ENCODE results near the gene CASKIN2. TPM values are rescaled to one million over a fixed set of nuclear protein-coding genes. Genes with fewer than 3 reads are reported as not detected.
"Not testable (repeated sequence)": the region's sequence is repeated elsewhere in the genome, so short reads cannot be mapped to it uniquely, and the experiment has no call there.

CASKIN2 gene
- total RNA-seq, 2 donors from 2014 or later: 37.7 to 60.2 TPM

GRCh38 chr17:75482098-75482942 lies 33.0 kb downstream of the CASKIN2 start:
- intact Hi-C loops (cut with DNase I): loop anchor here in 1 of 2 donors (10.0 kb wide), 1 partner anchor 48 kb away; no protein-coding TSS in a partner anchor
- peak; percentile 9 for DNase-seq
- no peak for ATAC-seq

DNA sequence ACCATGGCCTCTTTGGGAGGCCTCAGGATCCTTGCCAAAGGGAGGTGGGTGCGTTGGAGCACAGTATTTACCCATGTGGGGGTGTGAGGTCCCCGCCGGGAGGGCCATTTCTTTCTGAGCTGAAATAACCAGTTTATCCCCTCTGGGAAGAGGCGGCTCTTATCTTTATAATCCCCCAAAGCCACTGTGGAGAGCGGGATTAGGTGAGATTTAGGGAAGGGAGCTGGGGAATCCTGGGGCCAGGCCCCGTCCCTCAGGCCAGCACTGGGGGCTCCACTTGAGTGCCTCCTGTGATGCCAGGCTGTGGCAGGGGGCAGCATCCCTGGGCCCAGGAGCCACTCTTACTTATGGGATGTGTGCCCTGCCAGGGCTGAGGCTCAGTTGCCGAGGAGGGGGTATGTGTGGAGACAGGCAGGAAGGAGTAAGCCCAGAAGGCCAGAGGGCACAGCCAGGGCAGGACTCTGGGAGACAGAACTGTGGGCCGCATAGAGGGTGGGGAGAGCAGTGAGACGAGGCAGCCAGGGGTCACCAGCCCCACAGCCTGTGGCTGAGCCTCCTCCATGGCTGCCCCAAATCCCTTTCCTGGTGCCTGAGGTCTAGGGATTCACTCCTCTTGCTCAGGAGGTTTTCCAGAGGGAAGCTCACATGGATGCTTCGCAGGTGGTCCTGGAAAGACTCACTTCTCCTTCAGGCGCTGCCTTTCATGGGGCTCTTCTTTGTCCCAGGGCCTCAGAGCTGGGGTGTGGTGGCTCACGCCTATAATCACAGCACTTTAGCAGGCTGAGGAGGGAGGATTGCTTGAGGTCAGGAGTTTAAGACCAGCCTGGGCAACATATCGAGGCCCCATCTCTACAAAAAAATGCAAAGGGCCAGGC lies 33.9 kb downstream of the CASKIN2 start:
- ATAC-seq (no peak), DNase-seq (peak; percentile 23)
- intact Hi-C loops (cut with DNase I): loop anchor here in 1 of 2 donors (10.0 kb wide), 1 partner anchor 47 kb away; no protein-coding TSS in a partner anchor

DNA sequence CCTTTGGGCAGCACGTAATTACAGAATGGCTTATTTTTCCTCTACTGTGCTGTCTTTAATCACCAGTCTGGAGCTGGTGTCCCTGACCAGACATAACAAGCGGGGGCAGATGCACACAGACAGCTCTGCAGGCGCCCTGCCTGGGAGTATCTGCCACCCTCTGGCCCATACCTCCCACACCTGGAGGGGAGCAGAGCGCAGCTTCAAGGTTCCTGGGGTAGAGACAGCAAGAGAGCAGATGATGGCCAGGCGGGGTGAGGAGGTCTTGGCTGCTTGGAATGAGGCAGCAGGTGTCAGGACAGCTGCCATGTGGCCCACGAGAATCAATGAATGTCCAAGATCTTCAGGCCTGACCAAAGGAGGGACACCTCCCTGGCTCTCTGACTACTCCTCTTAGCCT lies 35.1 kb downstream of the CASKIN2 start:
- intact Hi-C loops (cut with DNase I): loop anchor here in 1 of 2 donors (10.0 kb wide), 1 partner anchor 45 kb away; no protein-coding TSS in a partner anchor
- ATAC-seq (no peak), DNase-seq (no peak)

DNA sequence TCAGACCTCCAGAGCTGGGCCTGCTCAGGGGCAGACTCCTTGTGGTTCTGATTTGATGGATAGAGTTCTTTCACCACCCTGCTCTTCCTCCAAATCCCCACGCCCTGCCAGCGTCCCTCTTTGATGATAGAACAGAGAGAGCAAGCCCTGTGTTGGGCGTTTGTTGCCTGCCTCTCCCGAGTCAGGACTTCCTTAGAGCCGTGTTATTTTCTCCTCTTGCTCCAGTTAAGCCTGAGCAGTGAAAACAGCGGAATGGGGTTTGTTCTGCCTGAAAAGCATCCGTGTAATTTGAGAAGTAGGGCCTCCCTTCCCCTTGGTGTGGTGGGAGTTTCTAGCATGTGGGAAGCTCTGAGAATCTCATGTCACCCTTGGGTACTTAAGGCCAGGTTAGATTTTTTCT lies 36.8 kb downstream of the CASKIN2 start:
- intact Hi-C loops (cut with DNase I): no loop called here
- ATAC-seq (no peak), DNase-seq (no peak)

- intact Hi-C loops (cut with DNase I); DNase-seq; ATAC-seq: not testable (repeated sequence)
These were observed 37.9 kb downstream of the CASKIN2 start for GRCh38 chr17:75477490-75477862.

- ATAC-seq (peak in 1 of 2 donors; percentile 29), DNase-seq (no peak)
- intact Hi-C loops (cut with DNase I): no loop called here
These were observed 38.4 kb downstream of the CASKIN2 start for GRCh38 chr17:75476752-75477489.

GRCh38 chr17:75476271-75476671 lies 39.1 kb downstream of the CASKIN2 start:
- DNase-seq (no peak), ATAC-seq (peak; percentile 78 to 83)
- intact Hi-C loops (cut with DNase I): no loop called here

DNA sequence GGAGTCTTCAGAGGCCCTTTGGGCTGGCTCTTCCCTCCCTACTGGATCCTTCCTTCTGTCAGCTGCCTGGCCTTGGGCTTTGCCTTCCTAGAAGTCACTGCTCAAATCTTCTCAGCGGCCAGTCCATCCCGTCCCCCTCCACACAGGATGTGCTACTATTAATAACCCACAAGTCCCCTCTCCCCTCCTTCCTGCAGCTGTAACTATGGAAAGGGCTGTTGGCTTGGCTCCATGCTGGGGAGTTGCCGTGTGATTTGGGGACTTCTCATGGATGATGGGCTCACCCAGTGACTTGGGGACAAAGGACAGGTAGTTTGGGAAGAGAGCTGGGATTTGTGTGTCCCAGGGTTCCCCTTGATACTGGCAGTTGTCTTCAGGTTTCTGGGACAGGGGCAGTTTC lies 39.5 kb downstream of the CASKIN2 start:
- peak; percentile 75 to 84 for ATAC-seq
- intact Hi-C loops (cut with DNase I): no loop called here
- peak; percentile 48 for DNase-seq

- ATAC-seq: peak in 1 of 2 donors; percentile 2
- DNase-seq: no peak
- intact Hi-C loops (cut with DNase I): no loop called here
These were observed 40.0 kb downstream of the CASKIN2 start for GRCh38 chr17:75475144-75475835.

GRCh38 chr17:75474736-75475135 lies 40.6 kb downstream of the CASKIN2 start:
- intact Hi-C loops (cut with DNase I): no loop called here
- DNase-seq: no peak
- ATAC-seq: no peak

DNA sequence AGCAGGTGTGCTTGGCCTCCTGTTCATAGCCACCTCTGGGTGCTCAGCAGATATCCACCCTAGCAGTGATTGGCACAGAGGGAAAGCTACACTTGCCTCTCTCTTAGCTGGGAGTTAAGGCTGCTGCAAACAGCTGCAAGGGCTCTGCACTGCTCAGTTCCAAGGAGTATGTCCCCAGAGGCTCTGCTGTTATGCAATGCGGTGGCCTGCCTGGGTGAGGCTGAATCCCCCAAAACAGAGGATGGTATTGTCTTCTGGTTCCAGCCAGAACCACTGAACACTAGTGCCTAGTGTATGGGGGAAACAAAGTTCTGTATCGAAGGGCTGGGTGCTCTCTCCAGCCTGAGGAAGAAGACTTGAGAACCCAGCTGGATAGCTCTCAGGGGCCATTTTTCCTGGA lies 42.1 kb downstream of the CASKIN2 start:
- intact Hi-C loops (cut with DNase I): no loop called here
- DNase-seq (no peak), ATAC-seq (peak; percentile 15 to 27)

DNA sequence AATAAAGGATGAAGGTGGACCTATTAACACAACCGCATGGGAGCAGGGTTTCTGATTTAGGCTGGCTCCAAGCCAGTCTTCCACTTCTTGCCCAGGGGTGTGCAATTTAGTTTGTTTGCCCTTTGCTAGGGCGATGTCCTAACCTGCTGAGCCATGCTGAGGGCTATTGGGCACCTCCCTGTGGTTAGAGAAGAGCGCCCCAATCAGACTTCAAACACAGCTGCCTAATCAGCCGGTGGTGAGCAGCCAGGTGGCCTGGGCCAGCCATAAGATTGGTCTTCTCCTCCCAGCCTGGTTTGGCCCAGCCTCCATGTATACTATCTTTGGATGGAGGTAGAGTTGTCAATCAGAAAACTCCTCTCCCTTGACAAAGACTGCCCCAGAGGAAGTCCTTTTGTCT lies 43.2 kb downstream of the CASKIN2 start:
- intact Hi-C loops (cut with DNase I): no loop called here
- no peak for ATAC-seq
- DNase-seq: no peak

DNA sequence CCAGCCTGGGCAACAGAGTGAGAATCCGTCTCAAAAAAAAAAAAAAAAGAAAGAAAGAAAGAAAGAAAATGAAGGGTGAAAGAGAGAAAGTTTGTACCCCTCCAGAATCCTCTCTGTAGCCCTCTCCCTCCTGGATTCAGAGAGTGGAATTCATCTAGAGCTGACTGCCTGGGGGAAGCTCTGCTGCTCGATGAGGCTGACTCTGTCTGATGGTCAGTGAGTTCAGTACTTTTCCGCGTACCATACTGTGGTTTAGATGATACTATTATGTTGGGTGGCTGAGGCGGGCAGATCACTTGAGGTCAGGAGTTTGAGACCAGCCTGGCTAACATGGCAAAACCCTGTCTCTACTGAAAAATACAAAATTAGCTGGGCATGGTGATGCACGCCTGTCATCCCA lies 44.1 kb downstream of the CASKIN2 start:
- ATAC-seq: no peak
- intact Hi-C loops (cut with DNase I): no loop called here
- no peak for DNase-seq

DNA sequence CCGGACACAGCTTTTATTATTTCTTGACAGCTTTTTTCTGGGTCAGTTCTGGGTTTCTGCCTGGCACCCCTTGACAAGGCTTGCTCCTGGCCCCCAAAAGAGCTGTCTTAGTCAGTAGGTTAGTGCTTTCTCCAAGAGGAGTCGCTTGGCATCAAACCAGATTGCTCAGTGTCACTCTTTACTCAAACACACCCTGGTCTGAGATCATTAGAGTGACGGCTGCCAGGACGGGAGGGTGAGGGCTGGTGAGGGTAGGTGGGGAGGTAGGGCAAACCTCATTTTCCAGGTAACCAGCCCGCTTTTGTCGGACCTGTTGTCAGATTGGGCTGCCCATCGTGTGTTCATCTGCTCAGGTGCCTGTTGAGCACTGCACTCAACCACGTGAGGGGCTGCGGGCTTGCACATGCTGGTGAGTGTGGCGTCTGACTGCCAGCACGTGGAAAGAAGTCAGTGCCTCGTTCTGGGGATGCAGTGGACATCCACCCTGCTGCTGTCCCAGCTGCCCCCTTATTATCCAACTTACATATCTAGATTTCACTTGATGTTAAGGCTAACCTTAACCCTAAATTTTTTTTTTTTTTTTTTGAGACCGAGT lies 46.5 kb downstream of the CASKIN2 start:
- DNase-seq (no peak), ATAC-seq (peak in 1 of 2 donors; percentile 62)
- intact Hi-C loops (cut with DNase I): no loop called here

- ATAC-seq (peak; percentile 61 to 84), DNase-seq (no peak)
- intact Hi-C loops (cut with DNase I): no loop called here
These were observed 47.0 kb downstream of the CASKIN2 start for GRCh38 chr17:75468291-75468754.

DNA sequence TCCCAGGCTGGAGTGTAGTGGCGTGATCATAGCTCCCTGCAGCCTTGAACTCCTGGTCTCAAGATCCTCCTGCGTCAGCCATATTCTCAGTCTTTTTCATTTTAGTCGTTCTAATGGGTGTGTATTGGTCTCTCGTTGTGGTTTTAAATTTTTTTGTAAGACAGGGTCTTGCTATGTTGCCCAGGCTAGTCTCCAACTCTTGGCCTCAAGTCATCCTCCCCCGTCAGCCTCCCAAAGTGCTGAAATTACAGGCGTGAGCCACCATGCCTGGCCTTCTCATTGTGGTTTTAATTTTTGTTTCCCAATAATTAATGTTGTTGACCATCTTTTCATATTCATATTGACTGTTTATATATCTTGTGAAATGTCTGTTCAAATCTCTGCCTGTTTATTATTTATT lies 50.3 kb downstream of the CASKIN2 start:
- intact Hi-C loops (cut with DNase I): no loop called here
- DNase-seq: no peak
- ATAC-seq: no peak

GRCh38 chr17:75463603-75464002 lies 51.7 kb downstream of the CASKIN2 start:
- DNase-seq: no peak
- intact Hi-C loops (cut with DNase I): no loop called here
- no peak for ATAC-seq

- no peak for DNase-seq
- intact Hi-C loops (cut with DNase I): no loop called here
- no peak for ATAC-seq
These were observed 55.0 kb downstream of the CASKIN2 start for GRCh38 chr17:75460295-75460694.

All from left cardiac atrium (tissue), 4 donors.